Breast epithelium (tissue), 4 donors: ENCODE measurements around the gene SDK1. TPM values are rescaled to one million over a fixed set of nuclear protein-coding genes. Genes with fewer than 3 reads are reported as not detected.

ENCODE experiments used
- DNase-seq, 2 donors: peaks; one replicate each; pipeline ENCODE4 v3.0.0-alpha.2; 2019; ENCODE audit warnings: low spot score in 2 of 2
- H3K27ac ChIP-seq, 2 donors: fragments of 200-600 bp; sonication (generic) in 1 of 2; one replicate each; pipeline ENCODE4 v1.5.1; 2016 to 2019; ENCODE audit warnings: mild to moderate bottlenecking in 1 of 2
- H3K27me3 ChIP-seq, 2 donors: fragments of 200-600 bp; sonication (generic) in 1 of 2; one replicate each; pipeline versions ENCODE4 v1.5.1 to v1.6.0; 2017 to 2019; ENCODE audit warnings: control low read depth in 1 of 2, mild to moderate bottlenecking in 1 of 2
- H3K36me3 ChIP-seq: fragments of 200-600 bp; one replicate; pipeline ENCODE4 v1.5.1; 2019
- H3K4me1 ChIP-seq, 2 donors: fragments of 200-600 bp; sonication (generic); one replicate each; pipeline ENCODE4 v1.5.1; 2016 to 2019; ENCODE audit warnings: control low read depth in 1 of 2
- H3K4me3 ChIP-seq, 3 donors: fragments of 200-600 bp; sonication (generic); 1 replicate in 2 of 3; 2 replicates in 1 of 3; pipeline ENCODE4 v1.5.1; 2016 to 2019; ENCODE audit warnings: mild to moderate bottlenecking in 3 of 3, moderate library complexity in 2 of 3
- H3K9me3 ChIP-seq, 2 donors: fragments of 200-600 bp; sonication (generic) in 1 of 2; one replicate each; pipeline ENCODE4 v1.5.1; 2016 to 2019; ENCODE audit warnings: control low read depth in 1 of 2
- POLR2A ChIP-seq: fragments of 450-650 bp; IDR thresholded peaks from one replicate; pipeline ENCODE4 v1.6.1; 2016; ENCODE audit warnings: antibody characterized with exemption, mild to moderate bottlenecking, moderate library complexity
- POLR2AphosphoS5 ChIP-seq, 3 donors: sonication (generic); formaldehyde crosslinking; IDR thresholded peaks; one replicate each; pipeline ENCODE4 v1.6.1; 2017; ENCODE audit warnings: antibody characterized with exemption in 3 of 3
- intact Hi-C: fragments of 100-400 bp; cut with DNase I; formaldehyde crosslinking; loops from one replicate; pipeline ENCODE4 v1.15.1; 2023; ENCODE audit warnings: low total_unique reads
- total RNA-seq, 3 donors: library from RNA; depleted of rRNA; stranded (reverse); fragments of >200 nt; gene quantifications; one replicate each; pipeline ENCODE4 v1.1.0, GENCODE V29; 2016
- TF ChIP-seq, protein P1 (sequence below), 3 donors: fragments of 450-650 bp; IDR thresholded peaks; one replicate each; pipeline ENCODE4 v1.5.1; 2016 to 2017; ENCODE audit warnings: antibody characterized with exemption in 3 of 3, mild to moderate bottlenecking in 3 of 3, moderate library complexity in 3 of 3

Gene SDK1
- total RNA-seq, 3 donors from 2014 or later: 3.7 to 18.2 (median 6.6) TPM

DNA sequence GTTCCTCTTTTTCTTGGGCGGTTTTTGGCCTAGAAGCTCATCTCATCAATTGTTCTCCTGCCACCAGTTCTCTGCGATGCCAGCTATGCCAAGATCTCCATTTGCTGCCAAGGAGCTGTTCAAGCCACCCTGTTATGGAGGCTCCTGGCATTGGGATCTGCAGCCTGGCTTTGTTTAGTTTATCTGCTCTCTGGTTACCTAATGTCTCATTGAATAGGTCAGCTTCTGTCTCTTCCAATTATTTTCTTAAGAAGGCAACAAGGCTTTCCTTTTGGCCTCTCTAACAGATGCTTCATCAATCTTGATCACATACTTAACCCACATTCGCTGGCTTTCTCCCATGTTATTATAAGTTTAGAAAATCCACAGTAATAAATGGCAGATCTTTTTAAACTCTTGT, 20.6 kb upstream of the SDK1 start:
- intact Hi-C loops: no loop called here
- H3K4me3 ChIP-seq: no peak overlapping the region
- H3K27ac ChIP-seq: peak overlapping the region in 1 of 2 donors; percentile 48
- DNase-seq: peak in 1 of 2 donors; percentile 35
- TF ChIP-seq POLR2AphosphoS5 (IDR thresholded peaks at IDR 0.05) (no peak), POLR2A (no peak)
- TF ChIP-seq, protein P1, sequence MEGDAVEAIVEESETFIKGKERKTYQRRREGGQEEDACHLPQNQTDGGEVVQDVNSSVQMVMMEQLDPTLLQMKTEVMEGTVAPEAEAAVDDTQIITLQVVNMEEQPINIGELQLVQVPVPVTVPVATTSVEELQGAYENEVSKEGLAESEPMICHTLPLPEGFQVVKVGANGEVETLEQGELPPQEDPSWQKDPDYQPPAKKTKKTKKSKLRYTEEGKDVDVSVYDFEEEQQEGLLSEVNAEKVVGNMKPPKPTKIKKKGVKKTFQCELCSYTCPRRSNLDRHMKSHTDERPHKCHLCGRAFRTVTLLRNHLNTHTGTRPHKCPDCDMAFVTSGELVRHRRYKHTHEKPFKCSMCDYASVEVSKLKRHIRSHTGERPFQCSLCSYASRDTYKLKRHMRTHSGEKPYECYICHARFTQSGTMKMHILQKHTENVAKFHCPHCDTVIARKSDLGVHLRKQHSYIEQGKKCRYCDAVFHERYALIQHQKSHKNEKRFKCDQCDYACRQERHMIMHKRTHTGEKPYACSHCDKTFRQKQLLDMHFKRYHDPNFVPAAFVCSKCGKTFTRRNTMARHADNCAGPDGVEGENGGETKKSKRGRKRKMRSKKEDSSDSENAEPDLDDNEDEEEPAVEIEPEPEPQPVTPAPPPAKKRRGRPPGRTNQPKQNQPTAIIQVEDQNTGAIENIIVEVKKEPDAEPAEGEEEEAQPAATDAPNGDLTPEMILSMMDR (IDR thresholded peaks at IDR 0.05): no peak
- H3K9me3 ChIP-seq: no peaks in the 10 kb centered on the region
- no peaks in the 10 kb centered on the region for H3K4me1 ChIP-seq
- H3K36me3 ChIP-seq: no peaks in the 10 kb centered on the region
- H3K27me3 ChIP-seq: no peaks in the 10 kb centered on the region

DNA sequence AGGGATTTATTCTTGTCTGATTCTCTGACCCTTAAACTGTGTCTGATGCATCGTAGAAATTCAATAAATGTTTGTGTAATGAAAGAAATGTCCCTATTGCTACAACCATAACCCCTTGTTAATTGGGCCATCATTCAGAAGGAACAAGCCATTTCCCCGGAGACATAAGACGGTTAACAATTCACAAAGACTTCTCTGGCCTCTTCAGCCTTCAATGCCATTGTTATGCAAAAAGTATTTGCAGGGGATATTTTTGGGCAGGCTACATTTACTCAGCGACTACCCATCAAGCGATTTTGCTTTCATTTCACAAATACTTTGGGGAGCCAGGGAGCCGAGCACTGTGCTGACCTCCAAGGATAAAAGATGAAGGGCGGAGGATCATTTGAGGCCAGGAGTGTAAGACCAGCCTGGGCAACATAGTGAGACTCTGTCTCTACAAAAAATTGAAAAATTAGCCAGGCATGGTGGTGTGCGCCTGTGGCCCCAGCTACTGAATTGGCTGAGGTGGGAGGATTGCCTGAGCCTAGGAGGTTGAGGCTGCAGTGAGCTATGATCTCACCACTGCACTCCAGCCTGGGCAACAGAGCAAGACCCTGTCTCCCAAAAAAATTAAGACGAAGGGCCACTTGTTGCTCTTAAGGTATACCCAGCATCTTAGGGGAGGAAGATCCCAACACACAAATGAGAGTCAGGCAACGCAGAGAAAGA, 20.0 kb upstream of the SDK1 start:
- no peak for DNase-seq
- Histone ChIP-seq H3K27ac (peak overlapping the region in 1 of 2 donors; percentile 48), H3K36me3 (no peaks in the 10 kb centered on the region)

GRCh38 chr7:3282457-3282856, 18.6 kb upstream of the SDK1 start:
- Histone ChIP-seq H3K27ac (peak overlapping the region in 1 of 2 donors; percentile 19), H3K4me3 (no peak overlapping the region), H3K27me3 (no peaks in the 10 kb centered on the region), H3K4me1 (no peaks in the 10 kb centered on the region), H3K36me3 (no peaks in the 10 kb centered on the region), H3K9me3 (no peaks in the 10 kb centered on the region)
- intact Hi-C loops: no loop called here
- TF ChIP-seq POLR2AphosphoS5 (IDR thresholded peaks at IDR 0.05): no peak
- TF ChIP-seq POLR2A: no peak
- TF ChIP-seq, protein P1 (IDR thresholded peaks at IDR 0.05): no peak
- peak in 1 of 2 donors; percentile 30 for DNase-seq

More for the DNA sequence above, 20.0 kb upstream of the SDK1 start:
- H3K27me3 ChIP-seq: no peaks in the 10 kb centered on the region
- TF ChIP-seq POLR2AphosphoS5 (IDR thresholded peaks at IDR 0.05): no peak
- TF ChIP-seq POLR2A: no peak
- TF ChIP-seq, protein P1 (IDR thresholded peaks at IDR 0.05): no peak
- intact Hi-C loops: no loop called here
- no peaks in the 10 kb centered on the region for H3K4me1 ChIP-seq
- no peaks in the 10 kb centered on the region for H3K9me3 ChIP-seq
- H3K4me3 ChIP-seq: no peak overlapping the region

GRCh38 chr7:3283130-3283704, 17.8 kb upstream of the SDK1 start:
- H3K27me3 ChIP-seq: no peaks in the 10 kb centered on the region
- DNase-seq: no peak
- H3K4me1 ChIP-seq: no peaks in the 10 kb centered on the region
- no peak overlapping the region for H3K4me3 ChIP-seq
- intact Hi-C loops: no loop called here
- H3K9me3 ChIP-seq: no peaks in the 10 kb centered on the region
- peak overlapping the region; percentile 3 to 19 for H3K27ac ChIP-seq
- H3K36me3 ChIP-seq: no peaks in the 10 kb centered on the region
- TF ChIP-seq, protein P1 (IDR thresholded peaks at IDR 0.05): no peak

DNA sequence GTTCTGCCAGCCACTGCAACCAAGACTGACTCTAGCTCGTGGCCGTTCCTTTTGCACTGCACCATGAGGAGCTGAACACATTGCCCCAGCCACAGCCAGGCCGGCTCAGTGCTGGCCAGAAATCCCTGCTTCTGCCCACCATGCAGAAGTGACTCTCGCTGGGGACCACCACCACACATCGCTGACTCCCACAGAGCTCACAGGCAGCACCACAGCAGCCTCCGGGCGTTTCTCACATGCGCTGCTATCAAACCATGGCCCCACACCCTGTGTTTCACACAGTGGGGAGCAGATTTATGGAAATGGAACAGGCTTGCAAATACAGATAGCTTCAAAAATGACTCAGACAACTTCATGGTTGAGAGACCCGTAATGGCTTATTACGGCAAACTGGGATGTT, 15.4 kb upstream of the SDK1 start:
- Histone ChIP-seq H3K36me3 (no peaks in the 10 kb centered on the region), H3K4me3 (no peak overlapping the region), H3K9me3 (no peaks in the 10 kb centered on the region), H3K27ac (no peak overlapping the region), H3K4me1 (no peaks in the 10 kb centered on the region), H3K27me3 (no peaks in the 10 kb centered on the region)
- intact Hi-C loops: no loop called here
- TF ChIP-seq POLR2A: no peak
- TF ChIP-seq, protein P1 (IDR thresholded peaks at IDR 0.05): no peak
- no peak for TF ChIP-seq POLR2AphosphoS5 (IDR thresholded peaks at IDR 0.05)
- no peak for DNase-seq
